Diencephalon (tissue), 1 donor: ENCODE measurements around the gene EXOC3L2. TPM values are rescaled to one million over a fixed set of nuclear protein-coding genes. Genes with fewer than 3 reads are reported as not detected.

Source experiments
- total RNA-seq: library from RNA; depleted of rRNA; stranded (reverse); fragments of >200 nt; gene quantifications from one replicate; pipeline ENCODE4 v1.2.3, GENCODE V29; 2014

The EXOC3L2 gene
- 0.23 TPM for total RNA-seq

DNA sequence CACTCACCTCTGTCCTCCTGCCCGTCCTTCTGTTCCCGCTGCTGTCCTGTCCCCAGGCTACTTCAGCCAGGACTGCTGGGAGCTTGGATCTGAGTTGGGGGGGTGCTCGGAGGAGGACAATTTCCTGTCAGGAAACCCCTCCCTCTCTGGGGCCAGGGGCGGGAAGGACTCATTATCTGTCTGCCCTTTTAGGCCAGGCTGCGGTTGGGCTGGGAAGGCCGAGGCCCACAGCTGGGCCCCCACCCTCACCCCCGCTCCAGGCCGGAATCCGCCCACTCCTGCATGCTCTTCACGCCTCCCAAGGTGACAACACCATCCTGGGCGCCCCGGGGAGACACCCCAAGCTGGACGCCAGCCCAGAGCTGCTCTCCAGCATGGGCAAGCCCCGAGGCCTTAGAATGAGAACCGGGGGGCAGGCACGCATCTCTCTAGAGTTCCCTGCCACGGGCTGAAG lies at the start of gene EXOC3L2:
EXOC3L2 (minus strand) TSS at position 74 of the 454 bp plus-strand sequence. CDS start 6,362 bp downstream, outside the sequence.

DNA sequence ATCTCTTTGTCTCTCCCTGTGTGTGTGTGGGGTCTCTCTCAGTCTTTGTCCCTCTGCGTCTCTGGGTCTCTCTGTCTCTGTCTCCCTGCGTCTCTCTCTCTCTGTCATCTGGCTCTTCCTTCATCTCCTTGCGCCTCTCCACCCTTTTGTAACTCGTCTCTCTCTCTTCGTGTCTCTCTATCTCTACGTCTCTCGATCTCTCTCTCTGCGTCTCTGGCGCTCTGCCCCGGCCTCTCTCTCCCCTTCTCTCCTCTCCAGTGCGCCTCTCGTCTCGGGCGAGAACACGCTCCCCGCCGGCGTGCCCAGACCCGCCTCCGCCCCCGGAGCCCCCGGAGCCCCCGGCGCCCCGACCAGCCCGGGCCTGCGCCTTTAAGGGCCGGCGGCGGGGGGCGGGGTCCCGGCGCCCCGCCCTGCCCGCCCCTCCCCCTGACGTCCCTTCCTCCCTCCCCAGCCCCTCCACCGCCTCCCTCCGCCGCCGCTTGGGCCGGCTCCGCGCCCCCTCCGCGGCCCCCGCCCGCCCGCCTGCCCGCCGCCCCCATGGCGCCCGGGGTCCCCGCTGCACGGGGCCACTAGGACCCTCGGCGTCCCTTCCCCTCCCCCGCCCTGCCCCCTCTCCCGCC lies 5.7 kb upstream of the EXOC3L2 start, which contains the start of gene MARK4:
MARK4 (plus strand) TSS at position 440 of the 620 bp plus-strand sequence. CDS start 318 bp downstream, outside the sequence.

DNA sequence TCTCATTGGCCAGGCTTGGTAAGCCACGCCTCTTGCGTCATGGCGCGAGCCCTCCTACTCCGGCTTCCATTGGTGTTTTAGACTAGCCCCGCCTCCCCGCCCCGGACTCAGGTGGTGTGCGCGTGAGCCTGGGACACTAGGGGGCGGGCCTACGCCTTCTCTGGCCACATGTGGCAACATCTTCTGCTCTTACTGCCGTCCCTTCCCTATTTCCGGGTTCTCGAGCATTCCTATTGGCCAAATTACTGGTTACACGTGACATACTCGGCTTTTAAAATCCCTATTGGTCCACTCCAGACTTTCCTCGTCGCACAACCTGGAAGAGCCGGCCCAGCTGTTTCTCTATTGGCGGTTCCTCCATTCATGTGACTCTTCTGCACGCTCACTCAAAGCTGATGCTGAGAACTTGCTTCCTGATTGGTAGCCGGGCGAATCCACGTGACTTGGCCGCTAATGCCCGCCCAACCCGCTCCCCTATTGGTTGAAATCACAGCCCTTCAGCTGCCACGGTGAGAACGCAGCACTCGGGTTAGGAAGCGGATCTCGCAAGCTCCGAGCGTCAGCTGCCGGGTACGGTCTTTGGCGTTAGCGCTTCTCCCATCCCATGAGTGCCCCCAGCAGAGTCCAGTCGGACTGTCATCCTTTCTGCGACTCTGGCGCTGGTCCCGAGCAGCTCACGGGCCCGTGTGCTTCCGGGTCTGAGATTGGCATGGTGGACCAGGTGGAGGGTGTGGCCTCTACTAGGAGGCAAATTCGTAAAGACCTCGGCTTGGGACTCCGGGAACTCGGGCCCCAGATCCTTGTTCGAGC lies 66.7 kb downstream of the EXOC3L2 start, which contains the start of gene BLOC1S3:
BLOC1S3 (plus strand) TSS at position 523 of the 810 bp plus-strand sequence. CDS start 513 bp downstream, outside the sequence.

DNA sequence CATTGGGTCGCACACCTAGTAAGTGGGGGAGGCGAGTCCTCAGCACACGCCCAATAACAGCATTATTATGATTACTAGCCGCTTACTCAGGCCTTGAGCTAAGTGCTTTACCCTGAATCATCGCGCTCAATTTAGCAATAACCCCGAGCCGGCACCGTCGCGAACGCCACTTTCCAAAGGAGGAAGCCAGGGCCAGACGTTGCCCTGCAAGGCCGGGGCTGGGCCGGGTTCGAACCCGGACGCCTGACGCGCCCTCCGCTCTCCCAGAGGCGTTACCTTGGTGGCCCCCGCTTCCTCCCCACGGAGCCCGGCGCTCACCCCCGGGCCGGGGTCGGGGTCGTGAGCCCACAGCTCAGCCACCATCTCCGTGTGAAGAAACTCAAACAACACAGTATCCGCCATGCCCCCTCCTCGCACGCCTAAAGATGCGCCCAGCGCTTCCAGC lies 67.4 kb downstream of the EXOC3L2 start, which contains the start of gene TRAPPC6A:
TRAPPC6A (minus strand) TSS at position 421 of the 445 bp plus-strand sequence; CDS start at position 402, 19 bp downstream.

Other genes with a start within 250 kb of the EXOC3L2 start
- gene RELB, start 243.9 kb downstream of the EXOC3L2 start, total RNA-seq, result 1.2 TPM
- gene CLASRP, start 206.4 kb downstream of the EXOC3L2 start, total RNA-seq, result 11.3 TPM
- gene ZNF296, start 168.9 kb downstream of the EXOC3L2 start, total RNA-seq, result 0.69 TPM
- 12.5 TPM for gene GEMIN7, start 166.1 kb downstream of the EXOC3L2 start, total RNA-seq
- 21.0 TPM for gene PPP1R37, start 152.2 kb downstream of the EXOC3L2 start, total RNA-seq
- gene NKPD1, start 84.4 kb downstream of the EXOC3L2 start, total RNA-seq, result 0.69 TPM
- 7.2 TPM for gene TRAPPC6A, start 67.2 kb downstream of the EXOC3L2 start, total RNA-seq
- 4.4 TPM for gene BLOC1S3, start 66.6 kb downstream of the EXOC3L2 start, total RNA-seq
- gene MARK4, start 5.9 kb upstream of the EXOC3L2 start, total RNA-seq, result 39.2 TPM
- gene CKM, start 77.5 kb upstream of the EXOC3L2 start, total RNA-seq, result not detected
- 1.8 TPM for gene KLC3, start 95.3 kb upstream of the EXOC3L2 start, total RNA-seq
- gene ERCC2, start 125.2 kb upstream of the EXOC3L2 start, total RNA-seq, result 23.3 TPM
- 0.46 TPM for gene PPP1R13L, start 159.7 kb upstream of the EXOC3L2 start, total RNA-seq
- 6.5 TPM for gene POLR1G, start 161.2 kb upstream of the EXOC3L2 start, total RNA-seq
- 41.3 TPM for gene ERCC1, start 178.5 kb upstream of the EXOC3L2 start, total RNA-seq
- gene FOSB, start 222.6 kb upstream of the EXOC3L2 start, total RNA-seq, result 4.4 TPM